ENCODE data around the gene CLIC4. TPM values are rescaled to one million over a fixed set of nuclear protein-coding genes. Genes with fewer than 3 reads are reported as not detected.

The CLIC4 gene
- total RNA-seq, 1 experiment from 2014 or later = 230 TPM

DNA sequence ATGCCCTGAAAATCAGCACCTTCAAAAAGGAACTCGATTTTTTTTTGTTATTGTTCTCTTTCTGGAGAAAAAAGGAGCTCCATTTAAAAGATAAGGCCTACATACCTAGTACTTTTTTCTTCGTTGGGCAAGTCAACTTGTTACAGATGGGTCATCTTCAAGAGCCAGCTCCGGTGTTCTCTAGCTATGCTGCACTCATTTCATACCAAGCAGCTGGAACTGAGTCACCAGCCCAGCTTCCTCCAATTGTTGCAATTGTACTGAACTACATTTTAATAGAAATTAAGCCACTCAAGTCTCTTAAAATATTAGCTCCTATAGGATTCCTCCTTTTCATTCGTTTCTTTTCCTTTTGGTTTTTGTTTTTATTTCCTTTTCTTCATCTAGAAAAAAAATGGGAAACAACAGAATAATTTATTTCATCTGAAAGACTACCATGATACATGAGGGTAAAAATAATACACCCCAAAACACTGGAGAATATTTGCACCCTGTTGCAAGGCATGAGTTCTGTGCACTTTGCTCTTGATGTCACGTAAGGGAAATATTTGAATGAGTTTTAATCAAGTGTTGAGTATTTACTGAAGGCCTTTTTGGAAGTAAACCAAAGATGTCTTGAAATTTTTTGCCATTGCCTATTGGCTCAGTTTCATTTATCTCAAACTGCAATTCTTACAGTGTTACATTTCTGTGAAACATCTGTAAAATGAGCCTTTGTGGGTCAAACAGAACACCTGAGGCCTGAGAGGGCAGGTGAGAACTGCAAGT, 60.5 kb downstream of the CLIC4 start:
- no peaks in the 10 kb centered on the region for H3K9me3 ChIP-seq (ENCODE audit: control insufficient read depth, low read depth, low read length)
- no peaks in the 10 kb centered on the region for H3K27me3 ChIP-seq (ENCODE audit: insufficient read depth, low read length)
- H3K18ac ChIP-seq (ENCODE audit: insufficient read length, low read depth, low read length) = no peak overlapping the region
- no peak overlapping the region for H3K23ac ChIP-seq (ENCODE audit: insufficient read length, low read depth, low read length)
- no peaks in the 10 kb centered on the region for H3K4me1 ChIP-seq (ENCODE audit: insufficient read depth, low read length)
- peaks cover 4 to 10% of the 10 kb centered on the region in 2 experiments; a peak in 2 of 4 replicates for H3K4me1 Mint-ChIP-seq
- no peak overlapping the region for H2BK12ac ChIP-seq (ENCODE audit: insufficient read length, low read depth, low read length)
- no peak for DNase-seq
- no peaks in the 10 kb centered on the region for H3K9me3 Mint-ChIP-seq
- no peak overlapping the region for H3K4ac ChIP-seq (ENCODE audit: low read depth, low read length)
- H3K79me1 ChIP-seq (ENCODE audit: insufficient read depth, low read depth, low read length, poor library complexity, severe bottlenecking) = peaks cover 2% of the 10 kb centered on the region
- no peak overlapping the region for H3K4me3 Mint-ChIP-seq
- H4K5ac ChIP-seq (ENCODE audit: insufficient read length, low read depth, low read length) = no peak overlapping the region
- no CpG with 5 or more reads among the region's 5 CpGs for WGBS (ENCODE audit: extremely low coverage, insufficient read length, low lambda C conversion rate)
- no peaks in the 10 kb centered on the region; the same call in 1 of the 2 replicates for H3K79me2 ChIP-seq (ENCODE audit: insufficient read depth, low read length)
- peak overlapping the region in 1 of 3 experiments; percentile 72; a peak in 2 of 7 replicates for H3K27ac Mint-ChIP-seq
- H3K36me3 Mint-ChIP-seq (ENCODE audit: insufficient read depth in 1 of 3, low read depth in 3 of 3) = peaks cover 7 to 30% (median 23%) of the 10 kb centered on the region in 3 experiments; a peak in 6 of 7 replicates
- no peak overlapping the region for H2BK5ac ChIP-seq (ENCODE audit: insufficient read length, low read length)
- TF ChIP-seq, protein P1, sequence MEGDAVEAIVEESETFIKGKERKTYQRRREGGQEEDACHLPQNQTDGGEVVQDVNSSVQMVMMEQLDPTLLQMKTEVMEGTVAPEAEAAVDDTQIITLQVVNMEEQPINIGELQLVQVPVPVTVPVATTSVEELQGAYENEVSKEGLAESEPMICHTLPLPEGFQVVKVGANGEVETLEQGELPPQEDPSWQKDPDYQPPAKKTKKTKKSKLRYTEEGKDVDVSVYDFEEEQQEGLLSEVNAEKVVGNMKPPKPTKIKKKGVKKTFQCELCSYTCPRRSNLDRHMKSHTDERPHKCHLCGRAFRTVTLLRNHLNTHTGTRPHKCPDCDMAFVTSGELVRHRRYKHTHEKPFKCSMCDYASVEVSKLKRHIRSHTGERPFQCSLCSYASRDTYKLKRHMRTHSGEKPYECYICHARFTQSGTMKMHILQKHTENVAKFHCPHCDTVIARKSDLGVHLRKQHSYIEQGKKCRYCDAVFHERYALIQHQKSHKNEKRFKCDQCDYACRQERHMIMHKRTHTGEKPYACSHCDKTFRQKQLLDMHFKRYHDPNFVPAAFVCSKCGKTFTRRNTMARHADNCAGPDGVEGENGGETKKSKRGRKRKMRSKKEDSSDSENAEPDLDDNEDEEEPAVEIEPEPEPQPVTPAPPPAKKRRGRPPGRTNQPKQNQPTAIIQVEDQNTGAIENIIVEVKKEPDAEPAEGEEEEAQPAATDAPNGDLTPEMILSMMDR (conservative IDR thresholded peaks at IDR 0.05) = no peak
- H3K9ac ChIP-seq (ENCODE audit: extremely low read depth, insufficient read length, low read length) = no peak overlapping the region
- H2AFZ ChIP-seq (ENCODE audit: low read length) = no peak overlapping the region
- no peaks in the 10 kb centered on the region for H4K20me1 ChIP-seq (ENCODE audit: control insufficient read depth, insufficient read depth, insufficient read length)
- no peaks in the 10 kb centered on the region for H3K27me3 Mint-ChIP-seq (ENCODE audit: low read depth)
- no peak overlapping the region for H3K14ac ChIP-seq (ENCODE audit: insufficient read depth, low read length)
- no peak overlapping the region for H2BK120ac ChIP-seq (ENCODE audit: low read depth, low read length, poor library complexity, severe bottlenecking)
- H2BK15ac ChIP-seq (ENCODE audit: low read depth, low read length) = no peak overlapping the region
- no peak overlapping the region for H4K91ac ChIP-seq (ENCODE audit: insufficient read length, low read depth, low read length)
- no peak overlapping the region for H3K4me2 ChIP-seq (ENCODE audit: insufficient read depth, insufficient read length, low read length)
- H4K8ac ChIP-seq (replicated peaks; ENCODE audit: insufficient read length, low read depth, low read length) = no peak overlapping the region
- no peak overlapping the region for H3K27ac ChIP-seq (ENCODE audit: insufficient read length, low read depth, low read length)
- H3T11ph ChIP-seq (ENCODE audit: low read length) = no peak overlapping the region
- H3K56ac ChIP-seq (ENCODE audit: insufficient read length, low read depth, low read length) = no peak overlapping the region
- H3K23me2 ChIP-seq (ENCODE audit: insufficient read length, low read depth, low read length, poor library complexity, severe bottlenecking) = no peaks in the 10 kb centered on the region
- H2BK20ac ChIP-seq (ENCODE audit: low read depth, low read length, poor library complexity, severe bottlenecking) = no peak overlapping the region
- H2AK5ac ChIP-seq (ENCODE audit: insufficient read length, low read length) = no peak overlapping the region

Data from H9 (cell line).